ENCODE results near the gene RAB3C.
"Not testable (repeated sequence)": the region's sequence is repeated elsewhere in the genome, so short reads cannot be mapped to it uniquely, and the experiment has no call there.

- not testable (repeated sequence) for TF ChIP-seq CTCF, POLR2A (IDR thresholded peaks at IDR 0.05)
Observed at GRCh38 chr5:58563016-58563700, 19.7 kb upstream of the RAB3C start.
